Measurements from ENCODE around the gene FOXK1. TPM values are rescaled to one million over a fixed set of nuclear protein-coding genes. Genes with fewer than 3 reads are reported as not detected.

The FOXK1 gene
- total RNA-seq, 2 donors from 2014 or later = 36.9 to 43.4 TPM

DNA sequence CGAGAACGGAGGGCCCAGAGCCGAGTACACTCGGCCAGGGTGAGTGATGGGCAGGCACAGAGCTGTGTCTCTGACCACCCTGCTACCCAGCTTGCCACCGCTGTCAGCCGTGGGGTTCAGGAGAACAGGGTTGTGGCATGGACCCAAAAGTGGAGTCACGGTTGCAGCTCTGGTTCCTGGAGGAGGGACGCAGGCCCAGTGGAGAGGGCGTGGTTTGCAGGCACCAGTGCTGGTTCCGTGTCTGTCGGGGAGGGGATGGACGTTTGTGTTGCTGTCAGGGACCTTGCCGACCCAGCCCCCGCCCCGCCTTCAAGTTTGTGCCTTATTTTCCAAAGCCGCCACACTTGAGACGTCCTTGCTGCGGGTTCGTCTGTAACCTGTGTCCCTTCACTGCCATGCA is 48.2 kb downstream of the FOXK1 start:
- Histone ChIP-seq H3K4me1 (ENCODE audit: control insufficient read depth, insufficient read depth, low read length) (no peaks in the 10 kb centered on the region), H3K9me3 (ENCODE audit: control insufficient read depth, low read length) (no peaks in the 10 kb centered on the region), H3K36me3 (ENCODE audit: control insufficient read depth, insufficient read depth, low read length) (peaks cover 13% of the 10 kb centered on the region), H3K9ac (ENCODE audit: extremely low read depth, low read length, poor library complexity, severe bottlenecking) (no peak overlapping the region), H3K4me3 (ENCODE audit: low read length) (no peak overlapping the region), H3K27ac (ENCODE audit: low read depth, low read length) (no peak overlapping the region), H3K27me3 (ENCODE audit: control insufficient read depth, insufficient read depth, low read length, poor library complexity, severe bottlenecking) (no peaks in the 10 kb centered on the region)
- no peaks in the 10 kb centered on the region for H3K9me3 Mint-ChIP-seq
- WGBS, 2 experiments (ENCODE audit: insufficient coverage in 1 of 2, insufficient read length in 1 of 2) = 94 to 95% methylated on average over 19 of the region's 19 CpGs
- H3K36me3 Mint-ChIP-seq (ENCODE audit: low read depth) = peaks cover 32% of the 10 kb centered on the region
- H3K4me1 Mint-ChIP-seq = peaks cover 4% of the 10 kb centered on the region
- no peak for DNase-seq
- no peak overlapping the region for H3K4me3 Mint-ChIP-seq
- TF ChIP-seq, protein P1, sequence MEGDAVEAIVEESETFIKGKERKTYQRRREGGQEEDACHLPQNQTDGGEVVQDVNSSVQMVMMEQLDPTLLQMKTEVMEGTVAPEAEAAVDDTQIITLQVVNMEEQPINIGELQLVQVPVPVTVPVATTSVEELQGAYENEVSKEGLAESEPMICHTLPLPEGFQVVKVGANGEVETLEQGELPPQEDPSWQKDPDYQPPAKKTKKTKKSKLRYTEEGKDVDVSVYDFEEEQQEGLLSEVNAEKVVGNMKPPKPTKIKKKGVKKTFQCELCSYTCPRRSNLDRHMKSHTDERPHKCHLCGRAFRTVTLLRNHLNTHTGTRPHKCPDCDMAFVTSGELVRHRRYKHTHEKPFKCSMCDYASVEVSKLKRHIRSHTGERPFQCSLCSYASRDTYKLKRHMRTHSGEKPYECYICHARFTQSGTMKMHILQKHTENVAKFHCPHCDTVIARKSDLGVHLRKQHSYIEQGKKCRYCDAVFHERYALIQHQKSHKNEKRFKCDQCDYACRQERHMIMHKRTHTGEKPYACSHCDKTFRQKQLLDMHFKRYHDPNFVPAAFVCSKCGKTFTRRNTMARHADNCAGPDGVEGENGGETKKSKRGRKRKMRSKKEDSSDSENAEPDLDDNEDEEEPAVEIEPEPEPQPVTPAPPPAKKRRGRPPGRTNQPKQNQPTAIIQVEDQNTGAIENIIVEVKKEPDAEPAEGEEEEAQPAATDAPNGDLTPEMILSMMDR (conservative IDR thresholded peaks at IDR 0.05) = no peak
- H3K27me3 Mint-ChIP-seq (ENCODE audit: insufficient read depth) = no peaks in the 10 kb centered on the region
- peak overlapping the region; percentile 19 for H3K27ac Mint-ChIP-seq

DNA sequence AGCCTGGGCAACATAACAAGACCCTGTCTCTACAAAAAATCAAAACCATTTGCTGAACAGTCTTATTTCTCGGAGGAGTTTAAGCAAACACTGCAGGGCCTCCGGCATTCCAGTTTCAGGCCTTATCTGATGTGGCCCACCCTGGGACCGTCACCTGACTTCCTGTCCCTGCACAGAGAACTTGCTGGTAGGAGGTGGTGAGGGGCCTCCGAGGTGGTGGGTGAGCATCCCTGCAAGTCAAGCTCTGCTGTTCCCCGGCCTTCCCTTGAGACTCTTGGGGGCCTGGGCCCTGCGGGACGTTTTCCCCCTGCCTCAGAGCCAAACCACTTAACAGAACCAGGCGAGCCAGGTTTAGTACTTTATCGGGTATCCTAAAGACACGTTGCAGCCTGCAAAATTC is 48.9 kb downstream of the FOXK1 start:
- H3K9me3 Mint-ChIP-seq = no peaks in the 10 kb centered on the region
- WGBS, 2 experiments (ENCODE audit: insufficient coverage in 1 of 2, insufficient read length in 1 of 2) = 90 to 93% methylated on average over 9 to 10 of the region's 10 CpGs

DNA sequence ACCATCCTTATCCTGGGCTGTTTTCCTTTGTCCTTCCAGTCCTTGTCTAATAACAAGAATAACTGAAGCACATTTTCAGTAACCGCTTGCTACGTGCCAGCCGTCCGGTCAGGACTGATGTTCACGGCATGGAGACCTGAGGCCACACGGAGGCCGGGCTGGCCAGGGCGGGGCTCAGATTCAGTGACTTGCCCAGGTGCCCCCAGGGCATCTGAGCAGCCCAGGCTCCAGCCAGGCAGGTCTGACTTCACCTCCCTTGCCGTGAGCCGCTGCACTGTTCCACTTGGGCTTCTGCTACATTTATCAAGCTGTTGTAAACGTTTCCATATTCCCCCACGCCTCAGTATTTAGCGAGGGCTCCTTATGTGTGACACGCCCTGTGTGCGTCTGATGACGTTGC is 49.7 kb downstream of the FOXK1 start:
- Histone ChIP-seq H3K27me3 (ENCODE audit: control insufficient read depth, insufficient read depth, low read length, poor library complexity, severe bottlenecking) (no peaks in the 10 kb centered on the region), H3K9ac (ENCODE audit: extremely low read depth, low read length, poor library complexity, severe bottlenecking) (no peak overlapping the region), H3K36me3 (ENCODE audit: control insufficient read depth, insufficient read depth, low read length) (peaks cover 13% of the 10 kb centered on the region), H3K27ac (ENCODE audit: low read depth, low read length) (no peak overlapping the region), H3K9me3 (ENCODE audit: control insufficient read depth, low read length) (no peaks in the 10 kb centered on the region), H3K4me3 (ENCODE audit: low read length) (no peak overlapping the region), H3K4me1 (ENCODE audit: control insufficient read depth, insufficient read depth, low read length) (no peaks in the 10 kb centered on the region)
- H3K4me3 Mint-ChIP-seq = no peak overlapping the region
- WGBS, 2 experiments (ENCODE audit: insufficient coverage in 1 of 2, insufficient read length in 1 of 2) = 95 to 97% methylated on average over 10 to 16 of the region's 16 CpGs
- TF ChIP-seq, protein P1 (conservative IDR thresholded peaks at IDR 0.05) = no peak
- no peaks in the 10 kb centered on the region for H3K27me3 Mint-ChIP-seq (ENCODE audit: insufficient read depth)
- H3K36me3 Mint-ChIP-seq (ENCODE audit: low read depth) = peaks cover 29% of the 10 kb centered on the region
- no peaks in the 10 kb centered on the region for H3K9me3 Mint-ChIP-seq
- DNase-seq = no peak
- peaks cover 7% of the 10 kb centered on the region for H3K4me1 Mint-ChIP-seq
- no peak overlapping the region for H3K27ac Mint-ChIP-seq

More for the DNA sequence above, 48.9 kb downstream of the FOXK1 start:
- no peak overlapping the region for H3K4me3 ChIP-seq (ENCODE audit: low read length)
- no peak for DNase-seq
- H3K27ac ChIP-seq (ENCODE audit: low read depth, low read length) = no peak overlapping the region
- peaks cover 7% of the 10 kb centered on the region for H3K4me1 Mint-ChIP-seq
- no peaks in the 10 kb centered on the region for H3K4me1 ChIP-seq (ENCODE audit: control insufficient read depth, insufficient read depth, low read length)
- no peak overlapping the region for H3K27ac Mint-ChIP-seq
- no peaks in the 10 kb centered on the region for H3K9me3 ChIP-seq (ENCODE audit: control insufficient read depth, low read length)
- peaks cover 29% of the 10 kb centered on the region for H3K36me3 Mint-ChIP-seq (ENCODE audit: low read depth)
- no peak overlapping the region for H3K9ac ChIP-seq (ENCODE audit: extremely low read depth, low read length, poor library complexity, severe bottlenecking)
- no peak overlapping the region for H3K4me3 Mint-ChIP-seq
- TF ChIP-seq, protein P1 (conservative IDR thresholded peaks at IDR 0.05) = no peak
- H3K27me3 Mint-ChIP-seq (ENCODE audit: insufficient read depth) = no peaks in the 10 kb centered on the region
- H3K27me3 ChIP-seq (ENCODE audit: control insufficient read depth, insufficient read depth, low read length, poor library complexity, severe bottlenecking) = no peaks in the 10 kb centered on the region
- peaks cover 13% of the 10 kb centered on the region for H3K36me3 ChIP-seq (ENCODE audit: control insufficient read depth, insufficient read depth, low read length)

Data from endodermal cell (in vitro differentiated cells).